Activated CD4-positive, alpha-beta T cell treated with anti-CD3 and anti-CD28 coated beads for 1 hour (primary cell): ENCODE measurements around the gene CFAP46.

ENCODE experiments used
- DNase-seq: peaks from one replicate; pipeline ENCODE4 v3.0.0-alpha.2; 2020

The CFAP46 gene

DNA sequence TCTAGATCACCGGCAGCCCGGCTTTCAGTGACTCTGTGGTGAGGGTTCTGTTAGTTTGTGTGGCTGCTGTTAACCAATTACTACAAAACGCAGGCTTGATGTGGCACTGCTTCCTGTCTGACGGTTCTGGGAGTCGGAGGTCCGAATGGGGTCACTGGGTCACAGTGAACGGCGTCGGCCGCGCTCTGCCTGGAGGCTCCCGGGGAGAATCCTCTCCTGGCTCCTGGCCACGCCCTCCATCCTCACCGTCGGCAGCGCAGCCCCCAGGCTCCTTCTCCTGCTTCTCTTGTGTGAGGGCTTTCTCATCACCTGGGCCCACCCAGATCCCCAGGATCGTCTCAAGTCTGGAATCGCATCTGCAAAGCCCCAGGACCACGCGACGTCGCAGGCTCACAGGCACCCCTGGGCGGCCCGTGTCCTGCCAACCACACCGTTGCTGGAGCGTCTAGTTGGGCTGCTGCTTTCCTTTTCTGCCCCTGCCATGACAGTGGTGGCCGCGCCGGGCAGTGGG, 124.6 kb downstream of the CFAP46 start:
- DNase-seq, result no peak

DNA sequence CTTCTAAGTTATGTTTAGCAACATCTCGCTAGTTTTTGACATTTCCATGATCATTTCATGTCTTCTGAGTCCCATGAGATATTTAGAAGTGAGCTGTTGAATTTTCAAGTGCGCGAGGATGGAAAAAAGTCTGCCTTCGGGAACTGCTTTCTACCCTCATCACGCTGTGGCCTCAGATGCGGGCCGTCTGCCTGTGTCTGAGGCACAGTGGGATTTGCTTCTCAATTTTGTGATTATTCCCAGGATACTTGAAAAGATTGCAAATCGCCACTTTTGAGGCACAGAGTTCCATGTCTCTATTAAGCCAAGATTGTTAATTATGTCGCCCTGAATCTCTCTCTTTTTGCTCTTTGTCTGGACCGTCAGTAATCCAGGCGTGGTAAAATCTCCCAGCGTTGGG, 125.7 kb downstream of the CFAP46 start:
- DNase-seq, result no peak

DNA sequence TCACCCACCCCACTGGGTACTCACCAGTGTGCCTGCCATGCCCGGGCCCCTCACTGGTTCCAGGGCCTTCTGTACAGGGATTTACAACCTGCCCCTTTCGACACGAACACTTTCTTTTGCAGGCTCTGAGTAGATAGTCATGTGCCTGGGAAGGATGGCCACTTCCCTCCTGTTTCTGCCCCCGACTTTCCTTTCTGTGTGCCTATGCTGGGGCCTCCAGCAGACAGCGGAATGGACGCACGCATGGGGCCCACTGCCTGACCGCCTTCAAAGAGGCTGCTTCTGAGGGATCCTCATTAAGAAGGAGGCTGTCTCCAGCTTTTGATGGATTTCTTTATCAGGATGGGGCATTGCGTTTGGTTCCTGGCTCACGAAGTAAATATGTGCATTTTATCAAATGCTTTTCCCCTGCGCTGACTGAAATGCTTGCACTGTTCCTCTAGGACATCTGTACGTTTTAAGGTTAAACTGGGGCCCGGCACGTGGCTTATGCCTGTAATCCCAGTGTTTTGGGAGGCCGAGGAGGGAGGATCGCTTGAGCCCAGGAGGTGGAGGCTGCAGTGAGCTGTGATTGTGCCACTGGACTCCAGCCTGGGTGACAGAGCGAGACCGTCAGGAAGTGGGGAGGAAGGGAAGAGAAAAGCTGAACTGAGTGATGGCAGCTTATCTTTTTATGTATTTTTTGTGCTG, 127.1 kb downstream of the CFAP46 start:
- DNase-seq, result no peak

DNA sequence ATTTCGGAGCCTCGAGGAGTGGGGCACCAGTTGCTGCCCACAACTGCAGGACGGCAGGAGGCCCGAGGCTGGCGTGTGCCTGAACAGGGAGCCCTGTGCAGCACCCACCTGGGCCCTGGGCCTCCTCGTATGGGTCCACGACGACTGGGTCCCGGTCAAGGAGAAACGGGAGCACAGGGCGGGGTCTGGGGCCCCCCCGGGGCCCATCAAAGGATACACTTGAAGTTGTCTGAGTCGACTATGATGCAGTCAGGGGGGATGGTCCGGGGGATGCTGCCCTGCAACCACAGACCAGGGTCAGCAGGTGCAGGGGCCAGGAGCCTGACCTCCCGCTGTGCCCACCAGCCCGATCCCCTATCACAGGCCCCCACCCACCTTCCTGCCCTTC, 127.9 kb downstream of the CFAP46 start:
- DNase-seq, result no peak

DNA sequence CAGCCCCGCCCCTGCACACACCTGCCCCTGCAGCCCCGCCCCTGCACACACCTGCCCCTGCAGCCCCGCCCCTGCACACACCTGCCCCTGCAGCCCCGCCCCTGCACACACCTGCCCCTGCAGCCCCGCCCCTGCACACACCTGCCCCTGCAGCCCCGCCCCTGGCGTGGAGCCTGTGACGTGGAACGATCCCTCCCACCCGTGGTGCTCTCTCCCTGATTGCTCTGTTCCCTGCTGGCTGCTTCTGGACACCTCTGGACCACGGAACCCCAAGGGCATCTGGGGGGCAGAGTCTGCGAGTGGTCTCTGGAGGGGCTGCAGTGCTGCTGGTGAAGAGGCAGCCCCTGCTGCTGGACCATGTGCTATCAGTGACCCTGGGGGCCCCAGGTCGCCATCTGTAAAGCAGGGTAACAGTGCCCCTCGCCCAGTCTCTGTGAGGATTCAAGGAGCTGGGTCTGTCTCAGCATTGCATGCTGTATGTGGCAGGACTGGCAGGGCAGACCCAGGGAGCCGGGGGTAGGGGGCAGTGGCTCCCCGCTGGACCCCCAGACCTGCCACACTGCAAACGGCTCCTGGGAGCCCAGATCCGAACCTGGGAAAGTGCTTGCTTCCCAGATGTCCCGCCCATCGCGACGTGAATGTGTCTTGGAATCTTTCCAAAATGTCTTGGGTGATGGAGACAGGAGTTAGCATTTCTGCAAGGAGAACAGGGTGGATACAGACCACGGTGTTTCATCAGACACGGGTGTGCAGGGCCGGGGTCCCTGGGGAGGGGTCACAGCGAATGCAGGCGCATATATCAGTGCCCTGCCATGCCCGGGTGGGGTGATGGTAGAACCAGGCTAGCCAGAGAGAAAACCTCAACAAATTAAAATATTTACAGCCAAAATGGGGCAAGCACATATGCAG, 128.6 kb downstream of the CFAP46 start:
- DNase-seq, result no peak

DNA sequence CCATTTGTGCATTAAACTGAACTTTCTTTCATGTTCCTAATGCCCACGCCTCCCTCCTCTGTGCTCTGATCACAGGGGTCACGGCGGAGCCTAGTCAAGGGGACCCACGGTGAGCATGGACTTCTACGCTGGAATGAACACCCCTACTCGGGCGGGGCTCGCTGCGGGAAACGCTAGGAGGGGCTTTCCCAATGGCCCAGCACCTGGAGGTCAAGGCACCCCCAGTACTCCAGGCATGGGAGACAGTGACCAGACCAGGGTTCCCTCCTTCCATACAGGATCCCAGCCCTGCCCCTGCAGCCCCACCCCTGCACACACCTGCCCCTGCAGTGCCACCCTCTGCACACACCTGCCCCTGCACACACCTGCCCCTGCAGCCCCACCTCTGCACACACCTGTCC, 129.4 kb downstream of the CFAP46 start:
- DNase-seq, result no peak

DNA sequence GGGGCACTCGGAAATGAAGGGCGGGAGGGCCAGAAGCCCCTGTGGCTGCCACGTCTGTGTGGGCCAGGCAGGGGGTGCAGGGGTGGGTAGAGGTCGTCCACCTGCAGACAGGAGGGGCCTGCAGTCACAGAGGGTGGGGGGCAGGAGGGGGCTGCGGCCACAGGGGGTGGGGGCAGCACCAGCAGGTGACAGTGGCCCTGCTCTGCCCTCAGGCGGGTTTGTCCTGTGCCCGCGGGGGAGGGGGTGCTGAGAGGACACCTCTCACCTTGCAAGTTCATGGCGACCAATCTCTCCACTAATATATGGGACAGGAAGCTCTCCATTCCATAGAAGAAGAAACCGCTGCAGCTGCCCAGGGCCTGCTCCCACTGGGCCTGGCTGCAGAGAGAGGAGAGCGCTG, 129.8 kb downstream of the CFAP46 start:
- no peak for DNase-seq

DNA sequence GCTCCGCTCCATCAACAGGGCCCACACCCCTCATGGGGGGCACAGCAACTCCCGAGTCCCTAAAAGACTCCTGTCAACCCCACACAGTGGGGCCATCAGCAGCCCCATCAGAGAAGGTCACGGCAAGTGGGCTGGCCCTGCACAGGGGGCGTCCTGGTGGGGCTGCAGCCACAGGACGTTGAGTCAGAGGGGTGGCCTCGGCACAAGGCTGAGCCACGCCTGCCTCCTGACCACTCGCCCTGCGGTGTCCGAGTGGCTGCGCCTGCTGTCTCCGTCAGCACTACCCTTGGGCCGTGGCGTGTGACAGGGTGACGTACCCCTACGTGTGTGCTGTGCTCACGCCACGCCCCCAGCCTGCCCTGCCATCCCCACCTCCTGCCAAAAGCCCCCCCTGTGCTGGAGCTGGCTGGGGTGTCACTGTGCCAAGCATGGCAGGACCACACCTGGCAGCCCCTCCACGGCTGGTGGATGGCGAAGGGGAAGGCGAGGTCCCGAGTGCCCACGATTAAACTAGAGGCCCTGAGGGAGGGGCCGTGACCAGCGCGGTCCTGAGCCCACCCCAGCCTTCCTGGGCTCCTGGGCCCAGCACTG, 130.4 kb downstream of the CFAP46 start:
- DNase-seq, result no peak

DNA sequence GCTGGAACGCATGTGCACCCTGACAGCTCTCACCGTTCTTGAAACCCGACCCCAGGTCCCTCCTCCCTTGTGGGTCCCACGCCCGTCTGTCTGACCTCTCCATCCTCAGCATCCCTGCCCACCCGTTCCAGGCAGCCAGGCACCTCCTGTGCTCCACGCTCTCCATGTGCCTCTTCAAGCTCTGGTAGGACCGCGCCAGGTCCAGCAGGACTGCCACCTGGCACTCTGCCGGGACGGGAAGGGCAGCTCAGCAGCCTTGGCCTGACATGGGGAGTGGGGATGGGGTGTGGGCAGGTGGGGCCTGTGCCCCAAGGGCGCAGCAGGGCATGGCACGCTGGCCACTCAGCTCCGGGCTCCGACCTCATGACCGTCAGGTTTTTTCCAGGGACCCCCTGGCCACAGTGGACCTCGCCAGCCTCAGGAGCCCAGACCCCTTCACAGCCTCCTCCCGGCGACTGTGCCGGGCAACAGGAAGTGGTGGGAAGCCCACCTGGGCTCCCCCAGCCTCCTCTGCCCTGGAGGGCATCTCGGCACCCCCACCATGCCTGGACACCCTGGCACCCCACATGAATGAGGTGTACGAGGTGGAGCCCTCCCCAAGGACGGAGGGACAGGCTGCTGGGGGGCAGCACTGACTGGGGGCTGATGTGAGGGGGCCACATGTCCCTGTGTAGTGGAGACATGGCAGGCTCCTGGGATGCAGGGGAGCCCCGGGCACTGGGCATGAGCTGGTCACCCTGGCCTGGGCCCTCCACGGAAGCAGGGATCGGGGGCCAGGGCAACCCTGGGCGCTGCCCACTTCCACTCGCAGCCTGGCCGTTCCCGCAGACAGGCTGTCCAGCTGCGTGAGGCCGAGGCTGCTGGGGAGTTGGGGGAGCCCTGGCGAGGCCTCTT, 131.3 kb downstream of the CFAP46 start:
- DNase-seq, result no peak

DNA sequence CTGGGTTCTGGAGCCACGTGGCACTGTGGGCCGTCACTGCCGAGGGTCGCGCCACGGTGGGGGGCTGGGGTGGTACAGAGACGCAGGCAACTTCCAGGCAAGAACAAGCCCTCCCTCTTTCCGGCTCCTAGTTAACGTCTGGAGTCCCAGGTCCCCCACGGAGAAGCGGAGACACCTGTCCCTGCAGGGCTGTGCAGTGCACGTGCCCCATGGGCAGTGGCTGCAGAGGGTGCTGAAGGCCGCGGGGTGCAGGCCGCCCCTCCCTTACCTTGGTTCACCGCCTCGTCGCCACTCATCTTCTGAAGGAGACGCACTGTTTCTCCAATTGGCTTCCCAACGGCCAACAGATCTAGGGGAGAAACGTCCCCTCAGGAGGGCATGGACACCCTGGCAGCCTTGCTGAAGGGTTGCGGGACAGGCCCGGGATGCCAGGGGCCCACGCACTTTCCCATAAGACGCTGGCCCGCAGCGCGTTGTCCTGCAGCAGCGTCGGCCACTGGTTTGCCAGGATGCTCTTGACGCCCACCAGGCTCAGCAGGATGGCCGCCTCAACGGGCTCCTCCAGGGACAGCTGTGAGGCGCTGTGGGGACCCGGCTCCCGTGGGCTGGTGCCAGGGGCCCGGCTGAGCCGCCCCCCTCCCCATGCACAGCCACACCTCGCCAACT, 132.1 kb downstream of the CFAP46 start:
- no peak for DNase-seq

DNA sequence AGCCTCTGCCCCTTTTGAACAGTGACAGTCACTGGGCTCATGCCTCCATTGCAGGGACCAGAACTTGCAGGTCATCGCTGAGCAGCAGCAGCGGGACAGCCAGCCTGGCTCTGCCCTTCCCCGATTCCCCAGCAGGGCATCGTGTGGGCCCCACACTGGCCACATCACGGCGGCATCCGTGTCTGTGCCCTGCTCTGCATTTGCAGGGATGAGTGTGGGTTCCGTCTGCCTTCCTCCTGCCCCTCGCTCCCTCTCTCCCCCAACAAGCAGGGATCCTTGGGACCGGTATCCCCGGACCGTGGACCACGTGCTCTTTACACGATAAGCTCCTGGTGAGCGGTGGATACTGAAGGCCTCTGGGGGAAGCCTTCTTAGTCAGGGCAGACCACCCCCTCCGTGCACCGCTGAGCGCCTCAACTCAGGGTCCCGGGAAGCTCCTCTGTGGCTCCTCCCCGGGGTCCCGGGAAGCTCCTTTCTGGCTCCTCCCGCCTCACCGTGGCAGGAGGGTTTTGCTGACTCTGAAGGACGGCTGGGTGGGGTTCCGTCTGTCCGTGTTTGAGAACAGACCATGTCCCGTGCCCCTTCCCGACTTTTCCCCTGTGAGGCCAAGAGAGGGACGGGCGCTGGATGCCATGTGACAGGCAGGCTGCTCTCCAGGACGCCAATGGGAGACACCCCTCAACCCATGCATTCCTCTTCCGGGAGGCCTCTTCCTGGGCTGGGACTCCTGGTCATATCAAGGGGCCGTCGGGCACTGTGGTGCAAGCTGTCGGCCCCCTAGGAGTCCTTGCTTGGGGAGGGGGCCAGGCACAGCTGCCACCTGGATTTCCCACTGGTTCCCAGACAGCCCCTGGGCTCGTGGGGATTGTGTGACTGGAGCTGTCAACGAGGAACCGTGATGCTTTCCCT, 132.9 kb downstream of the CFAP46 start:
- no peak for DNase-seq

DNA sequence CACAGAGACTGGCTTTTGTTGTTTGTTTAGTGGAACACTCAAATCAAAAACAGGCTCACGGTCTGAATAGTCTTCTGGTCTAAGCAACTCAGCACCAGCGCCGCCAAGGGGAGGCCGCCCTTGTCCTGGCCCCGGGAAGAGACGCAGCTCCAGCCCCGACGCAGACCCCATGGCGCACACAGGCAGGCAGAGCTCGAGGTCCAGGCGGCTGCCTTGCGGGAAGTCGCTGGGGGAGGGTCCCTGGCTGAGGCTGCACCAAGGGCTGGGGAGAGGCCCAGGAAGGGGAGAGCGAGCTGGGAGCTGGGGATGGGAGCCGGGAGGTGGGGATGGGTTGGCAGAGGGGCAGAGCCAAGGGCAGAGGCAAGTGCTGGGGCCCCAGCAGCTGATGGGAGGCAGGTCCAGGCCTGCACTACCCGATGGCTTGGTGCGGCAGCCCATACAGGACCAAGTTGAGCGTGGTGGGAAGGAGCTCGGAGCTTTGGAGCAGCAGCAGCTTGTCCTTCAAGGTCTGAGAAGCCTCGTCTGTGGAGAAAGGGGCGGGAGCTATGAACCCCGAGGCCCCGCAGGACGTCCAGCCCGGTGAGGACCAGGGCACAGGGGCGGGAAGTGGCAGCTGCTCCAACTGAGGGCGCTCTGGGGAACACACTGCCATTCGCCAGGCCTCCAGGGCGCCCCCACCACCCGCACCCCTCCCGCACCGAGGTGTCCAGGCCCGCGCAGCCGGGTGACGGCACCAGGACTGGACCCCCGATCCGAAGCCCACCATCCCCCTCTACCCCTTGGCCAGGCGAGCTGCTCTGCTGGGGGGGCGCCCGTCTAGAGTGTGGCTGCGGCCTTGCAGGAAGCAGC, 133.8 kb downstream of the CFAP46 start:
- DNase-seq, result no peak

DNA sequence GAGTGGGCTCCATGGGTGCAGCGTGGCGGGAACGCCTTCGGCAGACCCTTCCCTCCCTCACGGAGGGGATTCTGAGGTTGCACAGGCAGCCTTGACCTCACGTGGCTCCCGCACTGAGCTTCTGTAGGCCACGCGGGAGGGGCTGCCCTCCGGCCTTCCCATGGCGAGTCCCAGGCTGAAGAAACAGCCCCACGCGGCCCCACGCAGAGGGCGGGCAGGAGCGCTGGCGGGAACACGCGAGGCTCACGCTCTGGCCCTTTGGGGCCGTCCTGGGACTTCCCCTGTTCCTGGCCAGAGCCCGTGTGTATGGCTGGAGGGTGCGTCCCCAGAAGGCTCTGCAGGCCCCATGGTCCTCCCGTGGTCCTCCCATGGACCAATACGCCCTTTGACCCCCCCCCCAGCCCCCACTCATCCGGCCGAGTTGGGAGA, 134.7 kb downstream of the CFAP46 start:
- no peak for DNase-seq

DNA sequence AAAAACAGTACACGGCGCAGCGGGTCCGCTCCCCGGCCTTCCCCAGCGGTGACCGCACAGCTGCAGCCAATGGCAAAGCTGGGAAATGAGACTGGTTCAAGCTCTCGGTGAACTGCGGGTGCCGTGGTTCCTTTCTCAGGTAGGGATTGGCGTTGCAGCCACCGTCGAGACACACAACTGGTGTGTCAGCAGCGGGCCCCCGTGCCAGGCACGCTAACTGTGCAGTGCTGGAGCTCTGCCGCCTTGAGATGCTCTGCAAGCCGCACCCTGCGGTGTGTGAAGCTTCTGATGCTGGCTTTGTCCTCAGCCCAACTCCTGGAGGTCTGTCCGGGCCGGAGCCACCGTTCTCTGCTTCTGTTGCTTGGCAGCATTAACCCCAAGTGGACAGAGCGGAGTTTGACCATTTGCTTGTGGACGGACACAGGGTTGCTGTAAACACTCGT, 135.8 kb downstream of the CFAP46 start:
- DNase-seq, result no peak

DNA sequence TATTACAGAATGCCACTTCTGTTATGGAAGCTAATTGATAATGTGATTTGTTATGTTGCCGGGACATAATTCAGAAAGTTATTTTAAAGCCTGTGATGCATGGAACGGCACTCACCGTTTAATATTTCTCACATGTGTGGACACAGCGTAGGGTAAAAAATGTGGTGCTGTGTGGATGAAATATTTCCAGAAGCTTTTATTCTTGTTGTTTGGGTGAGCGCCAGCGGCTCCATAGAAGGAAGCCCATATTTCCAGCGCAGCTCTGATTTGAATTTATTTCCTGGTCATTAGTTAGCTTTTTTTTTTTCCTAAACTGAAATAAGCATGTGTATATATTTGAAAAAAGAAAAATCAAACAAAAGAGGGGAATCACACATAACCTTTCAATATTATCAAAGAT, 136.3 kb downstream of the CFAP46 start:
- no peak for DNase-seq

DNA sequence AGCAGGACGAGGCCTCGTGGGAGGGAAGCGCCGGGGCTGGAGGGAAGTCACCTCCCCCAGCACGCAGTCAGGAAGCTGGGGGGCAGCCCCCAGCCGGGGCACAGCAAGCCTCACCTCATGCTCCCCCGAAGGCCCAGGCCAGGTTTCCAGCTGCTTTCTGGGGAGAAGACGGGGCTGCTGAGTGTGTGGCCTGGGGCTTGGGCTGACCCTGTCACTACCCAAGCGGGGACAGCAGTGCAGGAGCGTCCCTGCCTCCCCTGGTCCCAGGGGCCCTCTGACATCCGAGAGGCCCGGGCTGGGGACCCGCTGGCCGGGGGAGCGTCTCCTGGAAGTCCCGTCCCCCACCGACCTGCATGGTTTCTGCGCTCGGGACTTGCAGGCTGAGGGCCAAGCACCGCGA, 136.8 kb downstream of the CFAP46 start:
- DNase-seq, result no peak

DNA sequence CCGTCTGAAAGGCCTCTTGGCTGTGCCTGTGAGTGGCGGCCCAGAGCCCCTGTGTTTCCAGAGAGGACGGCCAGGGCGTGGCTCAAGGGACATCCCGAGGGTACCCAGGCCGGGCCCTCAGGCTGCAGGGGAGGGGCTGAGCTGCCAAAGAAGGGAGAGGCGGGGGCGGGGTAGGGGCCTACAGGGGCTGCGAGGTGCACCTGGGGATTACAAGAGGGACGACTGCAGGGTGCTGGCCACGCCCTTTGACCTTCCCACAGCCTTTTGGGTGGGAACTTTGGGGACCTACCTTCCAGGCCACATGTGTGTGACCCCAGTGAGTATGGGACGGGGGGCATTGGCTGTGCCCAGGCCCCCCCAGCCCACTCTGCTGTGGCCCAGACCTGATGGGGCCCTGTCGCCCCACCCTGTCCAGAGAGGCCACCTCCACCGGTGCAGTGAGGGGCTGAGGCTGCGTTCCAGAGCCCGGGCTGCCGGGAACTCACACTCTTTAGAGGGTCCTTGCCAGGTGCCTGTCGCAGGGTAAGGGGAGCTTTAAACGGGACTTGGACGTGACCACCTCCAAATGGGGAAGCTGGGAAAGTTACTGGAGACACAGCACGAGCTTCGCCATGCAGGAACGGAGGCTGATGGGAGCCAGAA, 137.5 kb downstream of the CFAP46 start:
- DNase-seq, result no peak

DNA sequence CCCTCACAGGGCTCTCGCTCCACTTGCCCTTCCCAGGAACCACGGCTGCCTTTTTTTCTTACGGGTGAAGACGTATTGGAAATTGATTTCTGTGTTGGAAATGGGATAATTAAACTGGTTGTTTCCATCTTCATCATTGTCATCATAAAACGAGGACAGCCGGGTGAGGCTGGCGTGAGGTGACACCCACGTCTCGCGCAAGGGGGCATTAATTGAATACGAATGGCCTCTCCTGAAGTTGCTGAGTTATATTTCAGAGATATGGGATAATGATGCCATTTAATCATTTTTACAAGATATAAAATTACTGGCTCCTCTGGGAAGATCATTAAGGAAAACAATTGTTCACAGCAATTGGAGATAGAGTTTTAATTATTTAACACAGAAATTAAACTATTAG, 138.1 kb downstream of the CFAP46 start:
- DNase-seq, result no peak

DNA sequence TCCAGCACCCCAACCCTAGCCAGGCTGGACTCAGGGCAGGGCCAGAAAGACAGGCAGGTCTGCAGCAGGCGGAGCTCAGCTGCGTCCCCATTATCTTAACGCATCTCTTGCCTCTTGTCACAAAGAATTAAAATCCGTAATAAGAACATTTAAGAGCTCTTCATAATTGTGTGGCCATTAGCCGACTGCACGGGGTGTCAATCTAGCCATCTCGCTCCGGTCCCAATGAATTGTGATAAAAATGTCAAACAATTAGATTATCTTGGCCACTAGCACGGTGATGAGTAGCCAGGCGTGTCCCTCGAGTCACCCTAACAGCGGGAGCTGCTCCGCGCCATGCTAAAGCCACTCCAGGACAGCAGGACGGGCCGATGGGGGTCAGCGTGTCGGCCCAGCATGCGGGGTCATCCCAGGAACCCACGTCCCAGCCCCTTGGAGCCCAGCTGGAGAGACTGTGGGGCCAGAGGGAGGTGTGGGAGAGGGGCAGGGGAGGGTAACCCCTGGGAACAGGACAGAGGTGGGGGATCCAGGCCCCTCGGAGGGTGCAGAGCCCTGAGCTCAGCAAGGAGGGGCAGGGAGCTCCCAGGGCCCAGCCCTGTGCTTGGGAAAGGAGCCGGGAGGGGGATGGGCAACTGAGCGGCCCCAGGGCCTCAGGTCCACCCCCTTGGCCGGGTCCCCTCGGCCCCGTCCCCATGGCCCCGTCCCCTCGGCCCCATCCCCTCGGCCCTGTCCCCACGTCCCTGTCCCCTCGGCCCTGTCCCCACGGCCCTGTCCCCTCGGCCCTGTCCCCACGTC, 138.8 kb downstream of the CFAP46 start:
- DNase-seq, result no peak
